Endothelial cell of umbilical vein (primary cell): Measurements from ENCODE around the gene UBASH3A. TPM values are rescaled to one million over a fixed set of nuclear protein-coding genes. Genes with fewer than 3 reads are reported as not detected.

ENCODE experiments used
- BruUV-seq: library from RNA; stranded (reverse); fragments of 400-500 nt; replicated peaks from 2 replicates; lab custom pipeline; 2021; lab: Mats Ljungman, UMichigan
- CTCF ChIA-PET: fragments of 300-600, 350-600 bp; sonication (Branson Sonifier 250); formaldehyde crosslinking; loops from one replicate; lab custom pipeline; 2021; ENCODE audit warnings: antibody characterized with exemption, inconsistent platforms; lab: Charles Lee
- POLR2A ChIA-PET: fragments of 300-600, 350-600 bp; sonication (Branson Sonifier 250); formaldehyde crosslinking; loops from one replicate; lab custom pipeline; 2021; ENCODE audit warnings: antibody characterized with exemption, inconsistent platforms; lab: Charles Lee
- DNase-seq: peaks from one replicate; pipeline ENCODE4 v3.0.0-alpha.2; 2011; ENCODE audit warnings: low read depth, low spot score
- FAIRE-seq: peaks from 2 replicates; lab custom pipeline; 2011; peaks lifted over from hg19 to GRCh38; lab: Jason Lieb, UNC
- H2AFZ ChIP-seq: 2 replicates; pipeline ENCODE4 v1.6.0; 2012; ENCODE audit warnings: low read depth, low read length, control low read depth, inconsistent platforms
- H3K27ac ChIP-seq: 2 replicates; pipeline ENCODE4 v1.5.1; 2011; ENCODE audit warnings: low read depth, mild to moderate bottlenecking, control low read depth, low read length, moderate library complexity; ENCODE audit not compliant: insufficient read depth
- H3K27me3 ChIP-seq, 2 experiments: 2 replicates each; pipeline versions ENCODE4 v1.6.0 to v1.6.1; 2011; ENCODE audit warnings: low read length in 2 of 2, mixed read lengths in 1 of 2; ENCODE audit not compliant: control insufficient read depth in 2 of 2, insufficient read depth in 2 of 2
- H3K36me3 ChIP-seq, 2 experiments: 2 replicates in 1 of 2; 3 replicates in 1 of 2; pipeline ENCODE4 v1.5.1; 2011; ENCODE audit warnings: low read length in 2 of 2, mild to moderate bottlenecking in 1 of 2, moderate library complexity in 1 of 2; ENCODE audit not compliant: control insufficient read depth in 2 of 2, insufficient read depth in 2 of 2; ENCODE audit errors: extremely low read depth in 1 of 2
- H3K4me1 ChIP-seq: 3 replicates; pipeline ENCODE4 v1.5.1; 2011; ENCODE audit warnings: mild to moderate bottlenecking, low read length; ENCODE audit not compliant: control insufficient read depth, insufficient read depth; ENCODE audit errors: extremely low read depth
- H3K4me2 ChIP-seq: 2 replicates; pipeline ENCODE4 v1.6.1; 2011; ENCODE audit warnings: low read length, control low read depth, mixed read lengths; ENCODE audit not compliant: insufficient read depth
- H3K4me3 ChIP-seq, 3 experiments: fragments of 200-600 bp in 1 of 3; sonication (generic), shearing (Covaris generic) in 1 of 3; replicated peaks in 1 of 3; 2 replicates each; pipeline ENCODE4 v1.5.1; 2011 to 2016; ENCODE audit warnings: control low read depth in 3 of 3, low read length in 3 of 3, mild to moderate bottlenecking in 2 of 3, inconsistent platforms in 1 of 3, low read depth in 1 of 3, moderate library complexity in 1 of 3; ENCODE audit not compliant: insufficient read depth in 1 of 3
- H3K79me2 ChIP-seq: 2 replicates; pipeline ENCODE4 v1.6.0; 2012; ENCODE audit warnings: low read length, inconsistent platforms; ENCODE audit not compliant: control insufficient read depth, insufficient read depth
- H3K9ac ChIP-seq: replicated peaks from 2 replicates; pipeline ENCODE3; 2011; ENCODE audit warnings: low read length, control low read depth; ENCODE audit not compliant: insufficient read depth; ENCODE audit errors: extremely low read depth
- H3K9me1 ChIP-seq: replicated peaks from 3 replicates; pipeline ENCODE4 v1.6.0; 2011; ENCODE audit warnings: mild to moderate bottlenecking, low read length; ENCODE audit not compliant: control insufficient read depth, insufficient read depth; ENCODE audit errors: extremely low read depth
- H3K9me3 ChIP-seq: replicated peaks from 2 replicates; pipeline ENCODE4 v1.5.1; 2012; ENCODE audit warnings: low read length, inconsistent platforms; ENCODE audit not compliant: control insufficient read depth, insufficient read depth
- H4K20me1 ChIP-seq: replicated peaks from 2 replicates; pipeline ENCODE3; 2011; ENCODE audit warnings: mild to moderate bottlenecking, low read length; ENCODE audit not compliant: control insufficient read depth, insufficient read depth; ENCODE audit errors: extremely low read depth
- EZH2 ChIP-seq: IDR thresholded peaks from 2 replicates; pipeline ENCODE4 v1.6.1; 2012; ENCODE audit warnings: borderline replicate concordance, low read depth, mild to moderate bottlenecking, moderate library complexity, low read length, inconsistent platforms; ENCODE audit not compliant: severe bottlenecking
- FOS ChIP-seq: IDR thresholded peaks from 2 replicates; pipeline ENCODE4 v1.6.1; 2011; ENCODE audit warnings: mild to moderate bottlenecking, low read length, moderate library complexity, borderline replicate concordance; ENCODE audit not compliant: insufficient read depth
- GATA2 ChIP-seq: IDR thresholded peaks from 2 replicates; pipeline ENCODE4 v1.7.0; 2011; ENCODE audit warnings: low read depth, mild to moderate bottlenecking, moderate library complexity, mixed read lengths, low read length; ENCODE audit not compliant: insufficient read length, insufficient read depth
- JUN ChIP-seq: IDR thresholded peaks from 2 replicates; pipeline ENCODE4 v1.6.1; 2011; ENCODE audit warnings: borderline replicate concordance, low read depth; ENCODE audit not compliant: insufficient read length, insufficient read depth
- MYC ChIP-seq: IDR thresholded peaks from one replicate; pipeline ENCODE4 v1.6.1; 2011; ENCODE audit warnings: mild to moderate bottlenecking, low read depth, low read length
- POLR2A ChIP-seq: IDR thresholded peaks from 2 replicates; pipeline ENCODE4 v1.6.1; 2012; ENCODE audit warnings: low read depth, mild to moderate bottlenecking, control low read depth, low read length
- POLR2AphosphoS5 ChIP-seq: IDR thresholded peaks from 2 replicates; pipeline ENCODE4 v1.6.1; 2012; ENCODE audit warnings: low read depth, mild to moderate bottlenecking, control low read depth, low read length, moderate library complexity; ENCODE audit not compliant: insufficient read depth
- dilution Hi-C: fragments of 300-500 bp; cut with MboI; formaldehyde crosslinking; loops from one replicate; pipeline ENCODE4 v1.15.0; 2019; ENCODE audit warnings: low sequenced_read_pairs; ENCODE audit not compliant: extremely low pct_ligation_motif_present
- intact Hi-C: fragments of 100-400 bp; cut with micrococcal nuclease; formaldehyde crosslinking; loops from one replicate; pipeline ENCODE4 v1.10.0; 2022
- polyA plus RNA-seq, 4 experiments: library from polyadenylated mRNA; depleted of rRNA in 3 of 4; stranded (reverse) in 3 of 4; unstranded in 1 of 4; fragments of >200 nt; gene quantifications; 2 replicates each; pipeline versions ENCODE4 v1.2.1 to v1.2.3, GENCODE V29; 2011 to 2012; ENCODE audit warnings: missing spikeins in 1 of 4
- total RNA-seq: library from RNA; stranded (reverse); gene quantifications from 2 replicates; pipeline ENCODE4 v1.2.3, GENCODE V29; 2021
- TF ChIP-seq, protein P1 (sequence below), 2 donors: IDR thresholded peaks; 1 replicate in 1 of 2; 2 replicates in 1 of 2; pipeline ENCODE4 v1.5.1; 2011; ENCODE audit warnings: low read length in 2 of 2, mild to moderate bottlenecking in 2 of 2, moderate library complexity in 2 of 2, control low read depth in 1 of 2, inconsistent platforms in 1 of 2, low read depth in 1 of 2; ENCODE audit not compliant: insufficient read depth in 1 of 2; ENCODE audit errors: extremely low read depth in 1 of 2
- TF ChIP-seq, protein P2 (sequence below): IDR thresholded peaks from 2 replicates; pipeline ENCODE4 v1.6.1; 2011; ENCODE audit not compliant: insufficient read depth, insufficient read length

The UBASH3A gene
- total and polyA plus RNA-seq, 2 donors (not counting 3 experiments of a cell fraction or from before 2014, with no cell fraction given): not detected

DNA sequence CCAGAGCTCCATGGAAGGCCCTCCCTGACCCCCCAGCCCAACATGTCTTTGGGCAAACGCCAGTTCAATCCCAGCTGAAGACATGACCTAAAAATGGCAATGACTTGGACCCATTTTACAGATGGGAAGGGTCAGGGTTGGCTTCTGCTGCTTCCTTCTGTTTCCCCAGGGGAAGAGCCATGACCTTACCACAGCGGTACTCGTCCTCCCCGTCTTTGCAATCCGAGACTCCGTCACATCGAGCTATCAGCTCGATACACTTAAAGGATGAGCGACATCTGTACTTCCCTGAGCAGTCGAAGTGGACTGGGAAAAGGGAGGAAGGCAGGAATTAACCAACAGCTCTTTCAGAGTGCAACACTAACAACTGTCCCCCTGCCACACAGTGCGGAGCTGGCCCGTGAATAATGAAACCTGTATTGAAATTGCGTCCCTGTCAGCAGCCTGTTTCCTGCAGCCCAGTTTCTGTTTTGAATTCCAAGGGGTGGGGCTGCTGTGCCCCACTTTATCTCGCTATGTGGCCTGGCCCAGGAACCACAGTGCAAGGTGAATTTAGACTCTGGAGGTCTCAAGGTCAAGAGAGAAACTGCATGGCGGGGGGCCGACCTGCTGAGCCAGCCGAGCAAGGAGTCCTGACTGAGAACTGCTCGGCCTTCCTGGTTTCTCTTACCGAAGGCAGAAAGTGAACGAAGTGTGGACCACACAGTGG, 14.8 kb upstream of the UBASH3A start:
- TF ChIP-seq JUN (no peak), POLR2A (no peak), MYC (no peak), FOS (no peak), POLR2AphosphoS5 (no peak), GATA2 (no peak), EZH2 (no peak)
- TF ChIP-seq, protein P1, sequence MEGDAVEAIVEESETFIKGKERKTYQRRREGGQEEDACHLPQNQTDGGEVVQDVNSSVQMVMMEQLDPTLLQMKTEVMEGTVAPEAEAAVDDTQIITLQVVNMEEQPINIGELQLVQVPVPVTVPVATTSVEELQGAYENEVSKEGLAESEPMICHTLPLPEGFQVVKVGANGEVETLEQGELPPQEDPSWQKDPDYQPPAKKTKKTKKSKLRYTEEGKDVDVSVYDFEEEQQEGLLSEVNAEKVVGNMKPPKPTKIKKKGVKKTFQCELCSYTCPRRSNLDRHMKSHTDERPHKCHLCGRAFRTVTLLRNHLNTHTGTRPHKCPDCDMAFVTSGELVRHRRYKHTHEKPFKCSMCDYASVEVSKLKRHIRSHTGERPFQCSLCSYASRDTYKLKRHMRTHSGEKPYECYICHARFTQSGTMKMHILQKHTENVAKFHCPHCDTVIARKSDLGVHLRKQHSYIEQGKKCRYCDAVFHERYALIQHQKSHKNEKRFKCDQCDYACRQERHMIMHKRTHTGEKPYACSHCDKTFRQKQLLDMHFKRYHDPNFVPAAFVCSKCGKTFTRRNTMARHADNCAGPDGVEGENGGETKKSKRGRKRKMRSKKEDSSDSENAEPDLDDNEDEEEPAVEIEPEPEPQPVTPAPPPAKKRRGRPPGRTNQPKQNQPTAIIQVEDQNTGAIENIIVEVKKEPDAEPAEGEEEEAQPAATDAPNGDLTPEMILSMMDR (IDR thresholded peaks at IDR 0.05; ENCODE audit: extremely low read depth in 1 of 2, insufficient read depth in 1 of 2, low read depth in 1 of 2, low read length in 2 of 2): no peak
- TF ChIP-seq, protein P2, sequence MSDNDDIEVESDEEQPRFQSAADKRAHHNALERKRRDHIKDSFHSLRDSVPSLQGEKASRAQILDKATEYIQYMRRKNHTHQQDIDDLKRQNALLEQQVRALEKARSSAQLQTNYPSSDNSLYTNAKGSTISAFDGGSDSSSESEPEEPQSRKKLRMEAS: no peak
- H3K4me3 ChIP-seq: no peak overlapping the region
- no peaks in the 10 kb centered on the region for H3K9me1 ChIP-seq
- no TSS peak for BruUV-seq
- H3K27ac ChIP-seq: no peak overlapping the region
- no peaks in the 10 kb centered on the region for H3K36me3 ChIP-seq
- dilution Hi-C loops (no loop called here), intact Hi-C loops (no loop called here)
- H3K9me3 ChIP-seq: no peaks in the 10 kb centered on the region
- no peak overlapping the region for H3K4me2 ChIP-seq
- H3K27me3 ChIP-seq: peaks cover 2 to 19% of the 10 kb centered on the region in 2 experiments
- H3K9ac ChIP-seq: no peak overlapping the region
- H4K20me1 ChIP-seq: no peaks in the 10 kb centered on the region
- H3K79me2 ChIP-seq: no peaks in the 10 kb centered on the region
- no peaks in the 10 kb centered on the region for H3K4me1 ChIP-seq
- DNase-seq (no peak), FAIRE-seq (no peak)
- H2AFZ ChIP-seq: no peak overlapping the region
- ChIA-PET POLR2A (no interaction called here), CTCF (interaction anchor here (0.9 kb wide), 1 partner anchor 9 kb away, joined by 4 read pairs; no protein-coding TSS in a partner anchor)
